Left ventricle myocardium inferior (tissue), 1 donor: ENCODE data around the gene PHEX. TPM values are rescaled to one million over a fixed set of nuclear protein-coding genes. Genes with fewer than 3 reads are reported as not detected.

Source experiments
- DNase-seq: peaks from one replicate; pipeline ENCODE4 v3.0.0-alpha.2; 2020
- H3K27ac ChIP-seq: fragments of 200-600 bp; replicated peaks from 2 replicates; pipeline ENCODE4 v1.8.0; 2021
- H3K27me3 ChIP-seq: fragments of 200-600 bp; 2 replicates; pipeline ENCODE4 v1.8.0; 2021; ENCODE audit warnings: low read depth
- H3K36me3 ChIP-seq: fragments of 200-600 bp; 2 replicates; pipeline ENCODE4 v1.8.0; 2021
- H3K4me1 ChIP-seq: fragments of 200-600 bp; 2 replicates; pipeline ENCODE4 v1.8.0; 2021
- H3K4me3 ChIP-seq: fragments of 200-600 bp; 2 replicates; pipeline ENCODE4 v1.8.0; 2021; ENCODE audit warnings: mild to moderate bottlenecking, moderate library complexity
- H3K9me3 ChIP-seq: fragments of 200-600 bp; replicated peaks from 2 replicates; pipeline ENCODE4 v1.8.0; 2021
- CTCF ChIP-seq: fragments of 200-600 bp; IDR thresholded peaks from 2 replicates; pipeline ENCODE4 v1.8.0; 2021; ENCODE audit warnings: antibody characterized with exemption, mild to moderate bottlenecking, borderline replicate concordance
- intact Hi-C: fragments of 100-400 bp; cut with micrococcal nuclease; formaldehyde crosslinking; loops from one replicate; pipeline ENCODE4 v1.11.0; 2022
- total RNA-seq: library from RNA; stranded (reverse); fragmentation: NEBNext Ultra II Directional; extraction: Animal tissue kit (Norgen Biotek cat#: 25700); gene quantifications from one replicate; pipeline ENCODE4 v1.2.1, GENCODE V29; 2021
- donor health status: DM: no; HTN: yes; CAD: no; lungs with severe emphysema.

The PHEX gene
- total RNA-seq, 1 donor from 2014 or later: 0.03 TPM

- no peaks in the 10 kb centered on the region for H3K4me1 ChIP-seq
- TF ChIP-seq CTCF: no peak
- no peaks in the 10 kb centered on the region for H3K27me3 ChIP-seq
- H3K4me3 ChIP-seq: no peak overlapping the region
- DNase-seq: no peak
- no peaks in the 10 kb centered on the region for H3K9me3 ChIP-seq
- intact Hi-C loops: no loop called here
- H3K36me3 ChIP-seq: no peaks in the 10 kb centered on the region
- H3K27ac ChIP-seq: no peak overlapping the region
Measured at GRCh38 chrX:22118161-22118830, 86.2 kb downstream of the PHEX start.

GRCh38 chrX:22121161-22121560 lies 89.0 kb downstream of the PHEX start:
- intact Hi-C loops: no loop called here
- Histone ChIP-seq H3K27me3 (no peaks in the 10 kb centered on the region), H3K9me3 (no peaks in the 10 kb centered on the region), H3K4me1 (no peaks in the 10 kb centered on the region), H3K27ac (no peak overlapping the region), H3K4me3 (no peak overlapping the region), H3K36me3 (no peaks in the 10 kb centered on the region)
- no peak for DNase-seq
- TF ChIP-seq CTCF: no peak

GRCh38 chrX:22122510-22122909 lies 90.4 kb downstream of the PHEX start:
- no peak for TF ChIP-seq CTCF
- intact Hi-C loops: no loop called here

GRCh38 chrX:22124098-22124497 lies 92.0 kb downstream of the PHEX start:
- intact Hi-C loops: no loop called here
- Histone ChIP-seq H3K27me3 (no peaks in the 10 kb centered on the region), H3K36me3 (no peaks in the 10 kb centered on the region), H3K9me3 (no peaks in the 10 kb centered on the region), H3K27ac (no peak overlapping the region), H3K4me1 (no peaks in the 10 kb centered on the region), H3K4me3 (no peak overlapping the region)
- TF ChIP-seq CTCF: no peak
- DNase-seq: no peak

More at GRCh38 chrX:22122510-22122909, 90.4 kb downstream of the PHEX start:
- DNase-seq: no peak
- Histone ChIP-seq H3K27me3 (no peaks in the 10 kb centered on the region), H3K27ac (no peak overlapping the region), H3K9me3 (no peaks in the 10 kb centered on the region), H3K4me3 (no peak overlapping the region), H3K4me1 (no peaks in the 10 kb centered on the region), H3K36me3 (no peaks in the 10 kb centered on the region)

GRCh38 chrX:22125481-22125880 lies 93.4 kb downstream of the PHEX start:
- no peaks in the 10 kb centered on the region for H3K9me3 ChIP-seq
- no peaks in the 10 kb centered on the region for H3K4me1 ChIP-seq
- no peak for DNase-seq
- TF ChIP-seq CTCF: no peak
- H3K27me3 ChIP-seq: no peaks in the 10 kb centered on the region
- no peak overlapping the region for H3K27ac ChIP-seq
- no peak overlapping the region for H3K4me3 ChIP-seq
- H3K36me3 ChIP-seq: no peaks in the 10 kb centered on the region
- intact Hi-C loops: no loop called here

GRCh38 chrX:22126327-22126726 lies 94.2 kb downstream of the PHEX start:
- Histone ChIP-seq H3K36me3 (no peaks in the 10 kb centered on the region), H3K27ac (no peak overlapping the region), H3K27me3 (no peaks in the 10 kb centered on the region), H3K4me3 (no peak overlapping the region), H3K9me3 (no peaks in the 10 kb centered on the region), H3K4me1 (no peaks in the 10 kb centered on the region)
- intact Hi-C loops: no loop called here
- no peak for TF ChIP-seq CTCF
- no peak for DNase-seq
